NT2/D1 (cell line): ENCODE measurements around the gene PURB.
"Not testable (repeated sequence)": the region's sequence is repeated elsewhere in the genome, so short reads cannot be mapped to it uniquely, and the experiment has no call there.

Source experiments
- YY1 ChIP-seq: IDR thresholded peaks from 2 replicates; pipeline ENCODE4 v1.6.1; 2011; ENCODE audit not compliant: insufficient read length, insufficient read depth
- ZNF274 ChIP-seq: IDR thresholded peaks from 2 replicates; pipeline ENCODE4 v1.6.1; 2011; ENCODE audit warnings: mild to moderate bottlenecking, low read depth, low read length

GRCh38 chr7:44843440-44843839 lies 41.9 kb downstream of the PURB start:
- not testable (repeated sequence) for TF ChIP-seq YY1, ZNF274
